ENCODE data around the gene RPS27.

DNA sequence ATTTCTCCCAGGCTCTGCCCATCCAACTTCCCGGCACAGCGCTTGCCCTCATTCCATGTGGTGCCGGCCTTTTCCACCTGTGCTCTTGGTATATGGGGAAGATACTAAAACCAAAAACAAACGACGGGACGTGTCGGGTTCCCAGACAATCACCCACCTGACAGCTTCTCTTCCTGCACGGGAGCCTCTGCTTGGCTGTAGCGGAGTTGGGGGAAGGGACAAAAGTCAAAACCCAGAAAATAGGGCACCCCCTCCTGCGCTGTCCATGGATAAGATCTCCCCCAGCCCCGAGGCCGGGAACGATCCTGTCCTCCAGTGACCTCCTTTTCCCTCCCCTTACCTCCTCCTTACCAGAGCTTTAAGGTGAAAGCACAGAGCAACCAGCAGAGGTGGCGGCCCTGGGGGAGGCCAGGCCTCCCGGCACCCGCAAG, 13.7 kb upstream of the RPS27 start:
- TF ChIP-seq, protein P1, sequence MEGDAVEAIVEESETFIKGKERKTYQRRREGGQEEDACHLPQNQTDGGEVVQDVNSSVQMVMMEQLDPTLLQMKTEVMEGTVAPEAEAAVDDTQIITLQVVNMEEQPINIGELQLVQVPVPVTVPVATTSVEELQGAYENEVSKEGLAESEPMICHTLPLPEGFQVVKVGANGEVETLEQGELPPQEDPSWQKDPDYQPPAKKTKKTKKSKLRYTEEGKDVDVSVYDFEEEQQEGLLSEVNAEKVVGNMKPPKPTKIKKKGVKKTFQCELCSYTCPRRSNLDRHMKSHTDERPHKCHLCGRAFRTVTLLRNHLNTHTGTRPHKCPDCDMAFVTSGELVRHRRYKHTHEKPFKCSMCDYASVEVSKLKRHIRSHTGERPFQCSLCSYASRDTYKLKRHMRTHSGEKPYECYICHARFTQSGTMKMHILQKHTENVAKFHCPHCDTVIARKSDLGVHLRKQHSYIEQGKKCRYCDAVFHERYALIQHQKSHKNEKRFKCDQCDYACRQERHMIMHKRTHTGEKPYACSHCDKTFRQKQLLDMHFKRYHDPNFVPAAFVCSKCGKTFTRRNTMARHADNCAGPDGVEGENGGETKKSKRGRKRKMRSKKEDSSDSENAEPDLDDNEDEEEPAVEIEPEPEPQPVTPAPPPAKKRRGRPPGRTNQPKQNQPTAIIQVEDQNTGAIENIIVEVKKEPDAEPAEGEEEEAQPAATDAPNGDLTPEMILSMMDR (IDR thresholded peaks at IDR 0.05), result no peak
- TF ChIP-seq EP300 (IDR thresholded peaks at IDR 0.05; ENCODE audit: low read depth) (no peak), POLR2A (IDR thresholded peaks at IDR 0.05) (no peak)

All from transverse colon (tissue), 3 donors.